ENCODE results near the gene AKR1C4. TPM values are rescaled to one million over a fixed set of nuclear protein-coding genes. Genes with fewer than 3 reads are reported as not detected.
"Not testable (repeated sequence)": the region's sequence is repeated elsewhere in the genome, so short reads cannot be mapped to it uniquely, and the experiment has no call there.

Gene AKR1C4
- total RNA-seq, 2 donors from 2014 or later = not detected

DNA sequence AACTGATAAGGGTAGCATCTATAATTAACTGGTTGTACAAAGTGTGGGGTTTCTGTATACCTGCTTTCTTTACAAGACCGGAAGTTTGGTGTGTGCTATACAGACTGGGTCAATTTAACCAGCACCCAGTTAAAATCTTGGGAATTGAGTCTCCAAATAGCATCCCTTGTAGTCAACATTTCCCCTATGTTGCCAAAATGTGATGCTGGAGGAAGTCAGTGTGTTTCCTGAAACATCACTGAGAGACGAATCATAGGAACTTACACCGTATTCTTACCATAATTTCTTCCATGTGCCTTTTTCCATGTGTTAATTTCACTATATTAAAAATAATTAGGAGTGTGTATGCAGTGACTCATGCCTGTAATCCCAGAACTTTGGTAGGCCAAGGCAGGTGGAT, 1.7 kb downstream of the AKR1C4 start:
- Histone ChIP-seq H3K9me3 (peaks cover 1% of the 10 kb centered on the region), H3K27ac (no peak overlapping the region), H3K4me1 (ENCODE audit: control insufficient read depth in 1 of 2, low read depth in 2 of 2) (no peaks in the 10 kb centered on the region), H3K27me3 (replicated peaks; ENCODE audit: insufficient read depth) (no peaks in the 10 kb centered on the region), H3K4me3 (no peak overlapping the region), H3K36me3 (no peaks in the 10 kb centered on the region)
- TF ChIP-seq, protein P1, sequence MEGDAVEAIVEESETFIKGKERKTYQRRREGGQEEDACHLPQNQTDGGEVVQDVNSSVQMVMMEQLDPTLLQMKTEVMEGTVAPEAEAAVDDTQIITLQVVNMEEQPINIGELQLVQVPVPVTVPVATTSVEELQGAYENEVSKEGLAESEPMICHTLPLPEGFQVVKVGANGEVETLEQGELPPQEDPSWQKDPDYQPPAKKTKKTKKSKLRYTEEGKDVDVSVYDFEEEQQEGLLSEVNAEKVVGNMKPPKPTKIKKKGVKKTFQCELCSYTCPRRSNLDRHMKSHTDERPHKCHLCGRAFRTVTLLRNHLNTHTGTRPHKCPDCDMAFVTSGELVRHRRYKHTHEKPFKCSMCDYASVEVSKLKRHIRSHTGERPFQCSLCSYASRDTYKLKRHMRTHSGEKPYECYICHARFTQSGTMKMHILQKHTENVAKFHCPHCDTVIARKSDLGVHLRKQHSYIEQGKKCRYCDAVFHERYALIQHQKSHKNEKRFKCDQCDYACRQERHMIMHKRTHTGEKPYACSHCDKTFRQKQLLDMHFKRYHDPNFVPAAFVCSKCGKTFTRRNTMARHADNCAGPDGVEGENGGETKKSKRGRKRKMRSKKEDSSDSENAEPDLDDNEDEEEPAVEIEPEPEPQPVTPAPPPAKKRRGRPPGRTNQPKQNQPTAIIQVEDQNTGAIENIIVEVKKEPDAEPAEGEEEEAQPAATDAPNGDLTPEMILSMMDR (IDR thresholded peaks at IDR 0.05) = no peak
- DNase-seq (ENCODE audit: low spot score) (no peak), ATAC-seq (ENCODE audit: insufficient number of reproducible peaks, low FRiP score, low read depth) (no peak)

DNA sequence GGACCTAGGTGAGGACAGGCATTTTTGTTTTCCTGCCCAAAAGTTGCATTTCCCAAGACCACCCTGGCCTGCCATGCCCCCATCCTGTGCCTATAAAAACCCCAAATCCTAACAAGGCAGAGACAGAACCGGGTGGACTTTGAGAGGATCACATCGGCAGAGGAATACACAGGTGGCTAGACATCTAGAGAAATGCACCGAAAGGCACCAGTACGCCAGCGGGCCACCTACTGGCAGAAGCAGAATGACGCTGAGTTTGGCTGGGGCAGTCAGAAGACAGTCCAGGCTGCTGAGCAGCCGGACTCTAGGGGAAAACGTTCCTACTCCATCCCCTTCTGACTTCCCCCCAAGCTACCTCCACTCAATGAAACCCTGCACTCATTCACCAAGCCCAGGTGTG, 2.8 kb downstream of the AKR1C4 start:
- Histone ChIP-seq H3K4me3 (no peak overlapping the region), H3K27me3 (replicated peaks; ENCODE audit: insufficient read depth) (no peaks in the 10 kb centered on the region), H3K9me3 (peaks cover 3% of the 10 kb centered on the region), H3K36me3 (no peaks in the 10 kb centered on the region), H3K4me1 (ENCODE audit: control insufficient read depth in 1 of 2, low read depth in 2 of 2) (no peaks in the 10 kb centered on the region), H3K27ac (no peak overlapping the region)
- ATAC-seq (ENCODE audit: insufficient number of reproducible peaks, low FRiP score, low read depth) (no peak), DNase-seq (ENCODE audit: low spot score) (no peak)
- TF ChIP-seq, protein P1 (IDR thresholded peaks at IDR 0.05) = no peak

DNA sequence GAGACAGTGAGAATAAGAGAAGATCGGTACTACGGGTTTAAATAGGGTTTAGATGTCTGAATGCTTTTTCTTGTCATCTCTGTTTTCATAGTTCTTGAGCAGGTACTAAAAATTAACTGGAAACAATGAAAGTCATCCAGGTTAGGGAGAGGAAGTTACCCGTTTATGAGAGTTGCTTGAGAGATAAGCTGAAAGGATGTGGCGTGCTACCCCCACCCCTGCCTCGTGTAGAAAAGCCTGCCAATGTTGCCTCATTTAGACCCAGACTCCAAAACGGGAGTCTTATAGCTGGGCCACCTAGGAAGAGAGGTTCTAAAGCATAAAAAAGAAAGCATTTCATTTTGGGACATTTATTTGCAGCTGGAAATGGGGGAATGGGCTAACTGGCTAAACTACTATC, 10.2 kb downstream of the AKR1C4 start:
- ATAC-seq (ENCODE audit: insufficient number of reproducible peaks, low FRiP score, low read depth) (no peak), DNase-seq (ENCODE audit: low spot score) (no peak)
- H3K4me3 ChIP-seq = no peak overlapping the region
- no peaks in the 10 kb centered on the region for H3K36me3 ChIP-seq
- TF ChIP-seq, protein P1 (IDR thresholded peaks at IDR 0.05) = no peak
- H3K9me3 ChIP-seq = peaks cover 3% of the 10 kb centered on the region
- H3K27me3 ChIP-seq (replicated peaks; ENCODE audit: insufficient read depth) = no peaks in the 10 kb centered on the region
- H3K4me1 ChIP-seq (ENCODE audit: control insufficient read depth in 1 of 2, low read depth in 2 of 2) = no peaks in the 10 kb centered on the region
- no peak overlapping the region for H3K27ac ChIP-seq

DNA sequence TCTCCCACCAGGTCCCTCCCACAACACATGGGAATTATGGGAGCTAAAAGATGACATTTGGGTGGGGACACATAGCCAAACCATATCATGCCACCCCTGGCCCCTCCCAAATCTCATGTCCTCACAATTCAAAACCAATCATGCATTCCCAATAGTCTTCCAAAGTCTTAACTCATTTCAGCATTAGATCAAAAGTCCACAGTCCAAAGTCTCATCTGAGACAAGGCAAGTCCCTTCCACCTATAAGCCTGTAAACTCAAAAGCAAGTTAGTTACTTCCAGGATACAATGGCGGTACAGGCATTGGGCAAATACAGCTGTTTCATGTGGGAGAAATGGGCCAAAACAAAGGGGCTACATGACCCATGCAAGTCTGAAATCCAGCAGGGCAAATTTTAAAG, 13.1 kb downstream of the AKR1C4 start:
- not testable (repeated sequence) for H3K4me1 ChIP-seq (ENCODE audit: control insufficient read depth in 1 of 2, low read depth in 2 of 2); ATAC-seq (ENCODE audit: insufficient number of reproducible peaks, low FRiP score, low read depth); DNase-seq (ENCODE audit: low spot score); H3K9me3 ChIP-seq; H3K36me3 ChIP-seq; H3K27ac ChIP-seq; H3K4me3 ChIP-seq; H3K27me3 ChIP-seq (replicated peaks; ENCODE audit: insufficient read depth)

DNA sequence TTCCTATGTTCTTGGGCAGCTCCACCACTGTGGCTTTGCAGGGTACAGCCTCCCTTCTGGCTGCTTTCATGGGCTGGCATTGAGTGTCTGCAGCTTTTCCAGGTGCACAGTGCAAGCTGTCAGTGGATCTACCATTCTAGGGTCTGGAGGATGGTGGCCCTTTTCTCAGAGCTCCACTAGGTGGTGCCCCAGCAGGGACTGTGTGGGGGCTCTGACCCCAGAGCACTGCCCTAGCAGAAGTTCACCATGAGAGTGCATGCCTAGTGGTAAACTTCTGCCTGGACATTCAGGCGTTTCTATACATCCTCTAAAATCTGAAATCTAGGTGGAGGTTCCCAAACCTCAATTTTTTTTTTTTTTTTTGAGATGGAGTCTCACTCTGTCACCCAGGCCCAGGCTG, 13.6 kb downstream of the AKR1C4 start:
- not testable (repeated sequence) for H3K27me3 ChIP-seq (replicated peaks; ENCODE audit: insufficient read depth); DNase-seq (ENCODE audit: low spot score); H3K9me3 ChIP-seq; H3K4me1 ChIP-seq (ENCODE audit: control insufficient read depth in 1 of 2, low read depth in 2 of 2); H3K27ac ChIP-seq; ATAC-seq (ENCODE audit: insufficient number of reproducible peaks, low FRiP score, low read depth); H3K4me3 ChIP-seq; H3K36me3 ChIP-seq

DNA sequence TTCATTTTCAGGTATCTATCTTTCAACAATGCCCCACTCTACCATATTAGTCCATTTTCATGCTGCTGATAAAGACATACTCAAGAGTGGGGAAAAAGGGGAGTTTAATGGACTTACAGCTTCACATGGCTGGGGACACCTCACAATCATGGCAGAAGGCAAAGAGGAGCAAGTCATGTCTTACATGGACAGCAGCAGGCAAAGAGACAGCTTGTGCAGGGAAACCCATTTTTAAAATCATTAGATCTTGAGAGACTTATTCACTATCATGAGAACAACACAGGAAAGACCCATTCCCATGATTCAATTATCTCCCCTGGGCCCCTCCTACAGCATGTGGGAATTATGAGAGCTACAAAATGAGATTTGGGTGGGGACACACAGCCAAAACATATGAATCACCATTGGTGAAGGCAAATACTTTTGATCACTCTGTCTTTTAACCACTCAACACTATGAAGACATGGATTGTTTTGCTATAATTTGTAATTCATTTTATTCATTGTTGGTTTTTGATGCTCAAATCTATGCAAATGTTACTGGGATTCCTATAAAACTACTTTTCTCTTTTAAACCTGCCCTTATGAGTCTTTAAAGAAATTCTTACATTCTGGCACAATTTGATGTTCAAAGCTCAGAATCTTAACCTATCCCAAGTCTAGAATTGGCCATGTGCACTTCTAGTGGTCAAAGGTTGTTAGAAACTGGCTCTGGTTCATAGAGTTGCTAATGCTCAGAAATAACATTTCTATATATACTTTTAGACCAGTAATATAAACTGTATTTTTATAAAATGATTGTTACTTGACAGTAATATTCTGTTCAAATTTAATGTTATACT, 15.3 kb downstream of the AKR1C4 start:
- Histone ChIP-seq H3K27me3 (replicated peaks; ENCODE audit: insufficient read depth) (no peaks in the 10 kb centered on the region), H3K36me3 (no peaks in the 10 kb centered on the region), H3K4me1 (ENCODE audit: control insufficient read depth in 1 of 2, low read depth in 2 of 2) (no peaks in the 10 kb centered on the region), H3K4me3 (no peak overlapping the region), H3K27ac (no peak overlapping the region), H3K9me3 (no peaks in the 10 kb centered on the region)
- TF ChIP-seq, protein P1 (IDR thresholded peaks at IDR 0.05) = no peak
- DNase-seq (ENCODE audit: low spot score) (no peak), ATAC-seq (ENCODE audit: insufficient number of reproducible peaks, low FRiP score, low read depth) (no peak)
